ENCODE data around the gene BRD1.
"Not testable (repeated sequence)": the region's sequence is repeated elsewhere in the genome, so short reads cannot be mapped to it uniquely, and the experiment has no call there.

BRD1 gene

DNA sequence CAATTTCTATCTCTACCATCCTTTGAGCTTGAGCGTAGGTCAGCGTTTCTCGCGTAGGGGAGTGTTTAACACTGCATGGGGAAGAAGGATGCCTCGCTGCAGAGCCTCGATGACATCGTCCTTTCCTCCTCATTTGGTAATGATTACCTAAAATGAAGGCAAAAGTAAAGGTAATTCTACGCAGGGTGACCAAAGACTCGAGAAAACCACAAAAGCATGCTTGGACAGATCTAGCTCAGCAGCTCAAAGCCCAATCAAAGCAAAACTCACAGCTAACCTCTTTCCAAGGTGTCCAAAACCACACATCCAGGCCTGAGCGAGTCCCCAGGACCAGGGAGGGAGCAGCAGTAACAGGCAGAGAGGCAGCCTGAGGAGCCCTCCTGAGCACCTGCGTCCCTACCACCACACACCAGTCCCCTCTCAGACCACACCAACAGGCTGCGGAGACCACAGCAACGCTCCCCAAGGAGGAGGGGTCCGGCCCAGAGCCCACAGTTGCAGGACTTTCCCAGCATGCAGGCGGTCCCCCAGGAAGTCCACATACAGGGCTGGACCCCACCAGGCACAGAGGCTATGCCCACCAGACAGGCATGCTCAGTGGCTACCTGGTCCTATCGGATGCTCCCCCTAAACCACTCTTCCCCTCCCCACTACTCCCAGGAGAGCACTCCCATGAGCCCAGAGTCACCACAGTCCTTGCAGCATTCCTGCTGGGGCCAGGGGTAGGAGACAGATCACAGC lies 3.3 kb downstream of the BRD1 start:
- Mint-ChIP-seq H3K4me1 (peaks cover 63% of the 10 kb centered on the region), H3K27ac (no peak overlapping the region)

DNA sequence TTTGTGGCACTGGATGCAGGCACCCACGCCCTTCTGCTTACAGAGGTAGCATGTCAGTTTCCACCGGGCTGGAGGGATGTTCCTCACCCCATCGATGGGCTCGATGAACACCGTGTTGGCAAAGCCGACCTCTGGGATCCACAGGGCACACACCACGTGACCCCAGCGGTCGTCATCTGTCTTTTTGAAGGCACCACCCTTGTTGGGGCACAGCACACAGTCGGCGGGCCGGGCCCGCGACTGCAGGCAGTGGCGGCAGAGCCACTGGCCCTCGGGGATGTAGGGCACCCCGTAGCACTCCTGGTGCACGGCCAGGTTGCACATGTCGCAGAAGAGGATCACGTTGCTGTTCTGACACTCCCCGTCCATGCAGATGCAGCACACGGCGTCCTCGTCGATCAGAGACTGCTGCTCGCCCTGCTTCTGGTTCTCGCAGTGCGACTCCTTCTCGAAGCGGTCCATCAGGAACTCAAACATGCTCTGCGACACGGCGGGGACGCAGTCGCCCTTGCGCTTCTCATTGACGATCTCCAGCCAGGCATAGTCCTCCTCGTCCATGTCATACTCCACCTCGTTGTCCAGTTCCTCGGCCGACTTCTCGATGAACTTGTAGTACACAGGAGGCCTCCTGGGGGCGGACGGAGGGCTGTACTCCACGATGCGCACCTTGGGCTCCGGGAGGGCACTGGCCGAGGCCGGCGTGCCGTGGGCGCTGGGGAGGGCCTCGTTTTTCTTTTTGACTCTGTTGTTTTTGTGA lies 4.2 kb downstream of the BRD1 start:
- no peak for ATAC-seq
- no peaks in the 10 kb centered on the region for H3K27me3 Mint-ChIP-seq
- H3K4me1 Mint-ChIP-seq: peaks cover 63% of the 10 kb centered on the region
- no peaks in the 10 kb centered on the region for H3K9me3 Mint-ChIP-seq
- H3K27ac Mint-ChIP-seq: no peak overlapping the region
- peaks cover 56% of the 10 kb centered on the region for H3K36me3 Mint-ChIP-seq
- H3K4me3 Mint-ChIP-seq: no peak overlapping the region

More for the DNA sequence above, 3.3 kb downstream of the BRD1 start:
- no peak for ATAC-seq
- H3K9me3 Mint-ChIP-seq: no peaks in the 10 kb centered on the region
- H3K4me3 Mint-ChIP-seq: peak overlapping the region; percentile 10
- H3K36me3 Mint-ChIP-seq: peaks cover 47% of the 10 kb centered on the region
- no peaks in the 10 kb centered on the region for H3K27me3 Mint-ChIP-seq

- Mint-ChIP-seq H3K4me1 (peaks cover 80% of the 10 kb centered on the region), H3K36me3 (peaks cover 66% of the 10 kb centered on the region)
- not testable (repeated sequence) for H3K27ac Mint-ChIP-seq, H3K4me3 Mint-ChIP-seq, ATAC-seq, H3K27me3 Mint-ChIP-seq, H3K9me3 Mint-ChIP-seq
Measured at GRCh38 chr22:49821741-49822140, 5.9 kb downstream of the BRD1 start.

- peaks cover 67% of the 10 kb centered on the region for H3K36me3 Mint-ChIP-seq
Measured at GRCh38 chr22:49820984-49821383, 6.7 kb downstream of the BRD1 start.

DNA sequence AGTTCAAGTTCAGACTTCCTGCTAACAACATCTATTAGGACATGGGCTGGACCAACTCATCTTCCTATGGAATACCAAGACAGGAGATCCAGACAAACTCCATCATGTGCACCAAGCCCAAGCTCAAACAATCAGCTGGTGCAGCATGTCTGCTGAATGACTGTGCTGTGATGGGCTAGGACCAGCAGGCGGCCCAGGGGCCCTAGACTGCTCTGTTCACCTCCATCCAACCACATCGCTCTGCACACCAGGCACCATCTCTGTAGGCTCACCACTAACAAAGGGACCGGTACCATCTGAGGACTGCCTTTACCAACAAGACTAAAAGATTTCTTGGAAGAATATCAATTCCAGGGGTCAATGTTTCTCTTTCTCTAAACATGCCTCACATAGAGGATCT lies 10.3 kb downstream of the BRD1 start:
- H3K27ac Mint-ChIP-seq: no peak overlapping the region
- H3K4me3 Mint-ChIP-seq: no peak overlapping the region
- no peaks in the 10 kb centered on the region for H3K27me3 Mint-ChIP-seq
- no peaks in the 10 kb centered on the region for H3K9me3 Mint-ChIP-seq
- peaks cover 87% of the 10 kb centered on the region for H3K4me1 Mint-ChIP-seq
- peaks cover 48% of the 10 kb centered on the region for H3K36me3 Mint-ChIP-seq
- no peak for ATAC-seq

More at GRCh38 chr22:49820984-49821383, 6.7 kb downstream of the BRD1 start:
- H3K27me3 Mint-ChIP-seq: no peaks in the 10 kb centered on the region
- no peak overlapping the region for H3K4me3 Mint-ChIP-seq
- ATAC-seq: no peak
- H3K4me1 Mint-ChIP-seq: peaks cover 81% of the 10 kb centered on the region
- no peaks in the 10 kb centered on the region for H3K9me3 Mint-ChIP-seq
- H3K27ac Mint-ChIP-seq: no peak overlapping the region

GRCh38 chr22:49815641-49816091 lies 12.0 kb downstream of the BRD1 start:
- Mint-ChIP-seq H3K9me3 (no peaks in the 10 kb centered on the region), H3K4me1 (peaks cover 83% of the 10 kb centered on the region), H3K4me3 (peak overlapping the region; percentile 12), H3K27ac (peak overlapping the region; percentile 33), H3K36me3 (peaks cover 41% of the 10 kb centered on the region), H3K27me3 (no peaks in the 10 kb centered on the region)
- ATAC-seq: peak; percentile 51

DNA sequence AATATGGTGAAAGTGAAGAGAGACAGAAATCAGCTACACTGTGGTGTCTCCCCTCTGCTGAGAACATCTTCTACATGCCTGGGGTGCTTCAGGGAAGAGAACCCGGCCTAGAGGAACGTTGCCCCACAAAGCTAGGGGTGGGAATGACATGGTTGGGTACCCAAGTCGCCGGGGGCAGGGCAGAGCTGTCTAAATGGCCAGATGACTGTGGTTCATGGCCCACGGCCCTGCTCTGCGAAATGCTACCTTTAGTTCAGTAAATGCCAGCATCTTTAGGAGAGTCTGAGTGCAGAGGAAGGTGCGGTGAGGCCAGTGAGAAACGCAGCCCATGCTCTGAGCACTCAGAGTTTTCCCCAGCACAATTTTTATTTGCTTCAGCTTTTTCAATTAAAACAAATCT lies 12.8 kb downstream of the BRD1 start:
- Mint-ChIP-seq H3K36me3 (peaks cover 38% of the 10 kb centered on the region), H3K9me3 (no peaks in the 10 kb centered on the region), H3K27me3 (no peaks in the 10 kb centered on the region), H3K4me3 (no peak overlapping the region), H3K27ac (no peak overlapping the region), H3K4me1 (peaks cover 83% of the 10 kb centered on the region)
- ATAC-seq: no peak

GRCh38 chr22:49814164-49814686 lies 13.4 kb downstream of the BRD1 start:
- Mint-ChIP-seq H3K36me3 (peaks cover 36% of the 10 kb centered on the region), H3K4me3 (no peak overlapping the region), H3K9me3 (no peaks in the 10 kb centered on the region), H3K27me3 (no peaks in the 10 kb centered on the region), H3K4me1 (peaks cover 87% of the 10 kb centered on the region), H3K27ac (no peak overlapping the region)
- ATAC-seq: no peak

GRCh38 chr22:49812838-49813237 lies 14.8 kb downstream of the BRD1 start:
- H3K9me3 Mint-ChIP-seq: no peaks in the 10 kb centered on the region

GRCh38 chr22:49811020-49811791 lies 16.5 kb downstream of the BRD1 start:
- peak overlapping the region; percentile 31 for H3K27ac Mint-ChIP-seq
- no peak for ATAC-seq
- no peaks in the 10 kb centered on the region for H3K9me3 Mint-ChIP-seq
- peaks cover 35% of the 10 kb centered on the region for H3K36me3 Mint-ChIP-seq
- peaks cover 86% of the 10 kb centered on the region for H3K4me1 Mint-ChIP-seq
- H3K27me3 Mint-ChIP-seq: no peaks in the 10 kb centered on the region
- no peak overlapping the region for H3K4me3 Mint-ChIP-seq

More at GRCh38 chr22:49812838-49813237, 14.8 kb downstream of the BRD1 start:
- no peak for ATAC-seq
- no peak overlapping the region for H3K4me3 Mint-ChIP-seq
- no peaks in the 10 kb centered on the region for H3K27me3 Mint-ChIP-seq
- H3K4me1 Mint-ChIP-seq: peaks cover 89% of the 10 kb centered on the region
- H3K27ac Mint-ChIP-seq: no peak overlapping the region
- peaks cover 29% of the 10 kb centered on the region for H3K36me3 Mint-ChIP-seq

DNA sequence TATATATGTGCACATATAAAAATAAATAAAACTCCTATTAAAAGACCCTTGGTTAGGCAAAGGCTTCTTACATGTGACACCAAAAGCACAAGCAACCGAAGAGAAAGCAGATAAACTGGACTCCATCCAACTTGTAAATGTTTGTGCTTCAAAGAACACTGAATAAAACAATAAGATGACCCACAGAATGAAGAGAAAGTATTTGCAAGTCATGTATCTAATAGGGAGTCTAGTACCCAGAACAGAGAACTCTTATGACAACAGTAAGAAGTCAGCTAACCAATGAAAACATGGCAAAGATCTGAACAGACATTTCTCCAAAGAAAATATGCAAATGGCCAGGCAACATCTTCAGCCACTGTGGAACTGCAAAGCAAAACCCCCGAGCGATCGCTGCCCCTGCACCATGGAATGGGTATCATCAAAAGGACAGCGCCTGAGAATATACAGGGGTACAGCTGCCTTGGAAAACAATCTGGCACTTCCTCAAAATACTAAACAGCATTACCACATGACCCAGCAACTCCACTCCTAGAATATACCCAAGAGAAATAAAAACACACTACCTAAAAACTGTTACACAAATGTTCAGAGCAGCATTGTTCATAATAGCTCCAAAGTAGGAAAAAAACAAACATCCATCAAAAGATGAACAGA lies 17.2 kb downstream of the BRD1 start:
- H3K4me3 Mint-ChIP-seq: no peak overlapping the region
- H3K4me1 Mint-ChIP-seq: peaks cover 82% of the 10 kb centered on the region
- H3K27ac Mint-ChIP-seq: peak overlapping the region; percentile 31
- H3K9me3 Mint-ChIP-seq: no peaks in the 10 kb centered on the region
- no peaks in the 10 kb centered on the region for H3K27me3 Mint-ChIP-seq
- no peak for ATAC-seq
- peaks cover 32% of the 10 kb centered on the region for H3K36me3 Mint-ChIP-seq

- ATAC-seq: no peak
- H3K4me1 Mint-ChIP-seq: peaks cover 74% of the 10 kb centered on the region
- H3K36me3 Mint-ChIP-seq: peaks cover 53% of the 10 kb centered on the region
- no peaks in the 10 kb centered on the region for H3K9me3 Mint-ChIP-seq
- H3K27me3 Mint-ChIP-seq: no peaks in the 10 kb centered on the region
- no peak overlapping the region for H3K27ac Mint-ChIP-seq
- H3K4me3 Mint-ChIP-seq: no peak overlapping the region
Measured at GRCh38 chr22:49807780-49808708, 19.6 kb downstream of the BRD1 start.

DNA sequence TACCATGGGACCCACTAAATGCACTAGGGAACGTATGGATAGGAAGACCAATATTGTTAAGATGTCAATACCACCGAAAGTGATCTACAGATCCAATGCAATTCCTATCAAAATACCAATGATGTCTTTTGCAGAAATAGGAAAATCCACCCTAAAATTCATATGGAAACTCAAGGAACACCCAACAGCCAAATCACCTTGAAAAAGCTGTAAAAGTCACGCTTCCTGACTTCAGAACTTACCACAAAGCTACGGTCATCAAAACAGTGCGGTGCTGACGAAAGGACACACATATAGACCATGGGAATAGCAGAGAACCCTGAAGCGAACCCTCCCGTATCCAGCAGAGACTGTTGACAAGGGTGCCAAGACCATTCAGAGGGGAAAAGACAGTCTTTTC lies 20.5 kb downstream of the BRD1 start:
- Mint-ChIP-seq H3K36me3 (peaks cover 59% of the 10 kb centered on the region), H3K27me3 (no peaks in the 10 kb centered on the region), H3K9me3 (no peaks in the 10 kb centered on the region), H3K4me3 (no peak overlapping the region), H3K27ac (no peak overlapping the region), H3K4me1 (peaks cover 71% of the 10 kb centered on the region)
- ATAC-seq: no peak

Measured in stimulated activated memory B cell treated with anti-CD40 and anti-IgM and Interleukin-4, amounts not matched to agents 10 μg/mL and 1 μg/mL and 100 μg/mL, for 72 hours (primary cell).